Measurements from ENCODE around the gene DOCK10.

DNA sequence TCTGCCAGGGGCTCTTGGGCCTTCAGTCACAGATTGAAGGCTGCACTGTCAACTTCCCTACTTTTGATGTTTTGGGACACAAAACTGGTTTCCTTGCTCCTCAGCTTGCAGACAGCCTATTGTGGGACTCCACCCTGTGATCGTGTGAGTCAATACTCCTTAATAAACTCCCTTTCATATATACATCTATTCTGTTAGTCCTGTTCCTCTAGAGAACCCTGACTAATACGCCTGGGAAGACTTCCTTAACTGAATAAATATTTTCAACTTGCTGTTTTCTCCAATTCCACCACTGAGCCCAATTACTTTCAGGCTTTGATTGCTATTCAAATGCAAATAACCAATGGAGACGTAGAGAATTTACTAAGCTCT lies 264.7 kb downstream of the DOCK10 start:
- TF ChIP-seq, protein P1, sequence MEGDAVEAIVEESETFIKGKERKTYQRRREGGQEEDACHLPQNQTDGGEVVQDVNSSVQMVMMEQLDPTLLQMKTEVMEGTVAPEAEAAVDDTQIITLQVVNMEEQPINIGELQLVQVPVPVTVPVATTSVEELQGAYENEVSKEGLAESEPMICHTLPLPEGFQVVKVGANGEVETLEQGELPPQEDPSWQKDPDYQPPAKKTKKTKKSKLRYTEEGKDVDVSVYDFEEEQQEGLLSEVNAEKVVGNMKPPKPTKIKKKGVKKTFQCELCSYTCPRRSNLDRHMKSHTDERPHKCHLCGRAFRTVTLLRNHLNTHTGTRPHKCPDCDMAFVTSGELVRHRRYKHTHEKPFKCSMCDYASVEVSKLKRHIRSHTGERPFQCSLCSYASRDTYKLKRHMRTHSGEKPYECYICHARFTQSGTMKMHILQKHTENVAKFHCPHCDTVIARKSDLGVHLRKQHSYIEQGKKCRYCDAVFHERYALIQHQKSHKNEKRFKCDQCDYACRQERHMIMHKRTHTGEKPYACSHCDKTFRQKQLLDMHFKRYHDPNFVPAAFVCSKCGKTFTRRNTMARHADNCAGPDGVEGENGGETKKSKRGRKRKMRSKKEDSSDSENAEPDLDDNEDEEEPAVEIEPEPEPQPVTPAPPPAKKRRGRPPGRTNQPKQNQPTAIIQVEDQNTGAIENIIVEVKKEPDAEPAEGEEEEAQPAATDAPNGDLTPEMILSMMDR (IDR thresholded peaks at IDR 0.05): no peak
- TF ChIP-seq POLR2AphosphoS5 (IDR thresholded peaks at IDR 0.05; ENCODE audit: insufficient read depth in 1 of 2, low read depth in 1 of 2) (no peak), POLR2A (IDR thresholded peaks at IDR 0.05) (no peak)

Measured in vagina (tissue), 2 donors.